ENCODE data around the gene KLHL41.
"Not testable (repeated sequence)": the region's sequence is repeated elsewhere in the genome, so short reads cannot be mapped to it uniquely, and the experiment has no call there.

KLHL41 gene

DNA sequence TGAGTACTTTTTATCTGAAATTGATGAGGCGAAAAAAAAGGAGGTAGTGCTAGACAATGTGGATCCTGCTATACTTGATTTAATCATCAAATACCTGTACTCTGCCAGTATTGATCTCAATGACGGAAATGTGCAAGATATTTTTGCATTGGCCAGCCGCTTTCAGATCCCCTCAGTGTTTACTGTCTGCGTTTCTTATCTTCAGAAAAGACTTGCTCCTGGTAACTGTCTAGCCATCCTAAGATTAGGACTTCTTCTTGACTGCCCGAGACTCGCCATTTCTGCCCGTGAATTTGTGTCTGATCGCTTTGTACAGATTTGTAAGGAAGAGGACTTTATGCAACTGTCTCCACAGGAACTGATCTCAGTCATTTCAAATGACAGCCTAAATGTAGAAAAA lies 453 bp downstream of the KLHL41 start:
- no peak for DNase-seq (ENCODE audit: low read depth in 3 of 3)

DNA sequence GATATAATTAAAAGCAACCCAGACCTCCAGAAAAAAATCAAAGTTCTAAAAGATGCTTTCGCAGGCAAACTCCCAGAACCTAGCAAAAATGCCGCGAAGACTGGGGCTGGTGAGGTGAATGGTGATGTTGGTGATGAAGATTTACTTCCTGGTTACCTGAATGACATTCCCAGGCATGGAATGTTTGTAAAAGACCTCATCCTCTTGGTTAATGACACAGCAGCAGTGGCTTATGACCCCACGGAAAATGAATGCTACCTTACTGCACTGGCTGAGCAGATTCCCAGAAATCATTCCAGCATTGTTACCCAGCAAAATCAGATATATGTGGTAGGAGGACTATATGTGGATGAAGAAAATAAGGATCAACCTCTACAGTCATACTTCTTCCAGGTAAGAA lies 994 bp downstream of the KLHL41 start:
- no peak for DNase-seq (ENCODE audit: low read depth in 3 of 3)

DNA sequence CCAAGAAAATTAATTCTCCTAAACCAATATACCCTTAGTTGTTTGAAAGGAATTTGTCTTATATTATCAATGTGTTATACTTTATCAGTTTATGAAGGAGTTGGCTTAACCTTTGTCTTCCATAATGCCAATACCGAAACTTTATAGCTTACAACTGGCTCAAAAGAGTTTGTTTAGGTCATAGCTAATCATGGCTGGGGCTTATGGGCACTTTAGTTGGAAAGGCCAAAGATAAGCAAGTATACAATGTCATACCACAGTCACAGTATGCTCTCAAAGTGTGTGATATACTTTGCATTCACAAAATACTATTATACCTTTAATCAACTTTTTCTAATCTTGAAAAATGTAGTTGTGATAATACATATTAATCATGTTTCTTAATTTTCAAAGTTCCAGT lies 2.3 kb downstream of the KLHL41 start:
- no peak for DNase-seq (ENCODE audit: low read depth in 3 of 3)

DNA sequence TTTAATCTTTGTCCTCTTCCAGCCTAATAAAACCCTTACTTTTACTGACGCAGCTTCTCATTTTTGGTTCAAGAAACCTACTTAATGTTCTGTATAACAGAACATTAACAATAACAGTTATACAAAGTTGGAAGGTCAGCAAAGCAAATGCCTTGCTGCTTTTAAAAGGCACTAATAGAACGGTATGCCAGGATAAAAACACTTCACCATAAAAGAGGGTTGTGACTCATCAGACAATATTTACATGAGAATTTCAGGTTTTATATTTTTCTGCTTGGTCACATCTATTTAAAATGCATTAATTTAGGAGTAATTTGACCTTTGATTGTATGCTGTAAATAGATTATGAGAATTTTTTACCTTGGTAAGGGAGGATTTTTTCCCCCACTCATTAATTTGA lies 3.0 kb downstream of the KLHL41 start:
- DNase-seq (ENCODE audit: low read depth in 3 of 3): no peak

DNA sequence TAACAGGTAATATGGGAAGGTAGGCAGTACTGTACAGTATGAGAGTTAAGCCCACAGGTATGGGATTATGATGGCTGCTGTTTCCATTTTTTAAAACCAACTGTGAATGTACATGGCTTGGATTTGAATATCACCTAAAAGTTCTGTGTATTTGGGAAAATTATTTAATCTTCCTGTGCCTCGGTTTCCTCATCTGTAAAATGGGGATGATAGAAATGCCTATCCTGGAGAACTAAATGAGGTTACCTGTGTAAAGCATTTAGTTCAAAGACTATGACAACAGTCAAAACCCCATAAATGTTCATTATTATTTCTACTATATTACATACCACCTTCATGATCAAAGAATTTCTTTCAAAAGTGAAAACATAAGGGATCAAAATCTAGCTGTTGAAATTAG lies 3.6 kb downstream of the KLHL41 start:
- DNase-seq (ENCODE audit: low read depth in 3 of 3): no peak

DNA sequence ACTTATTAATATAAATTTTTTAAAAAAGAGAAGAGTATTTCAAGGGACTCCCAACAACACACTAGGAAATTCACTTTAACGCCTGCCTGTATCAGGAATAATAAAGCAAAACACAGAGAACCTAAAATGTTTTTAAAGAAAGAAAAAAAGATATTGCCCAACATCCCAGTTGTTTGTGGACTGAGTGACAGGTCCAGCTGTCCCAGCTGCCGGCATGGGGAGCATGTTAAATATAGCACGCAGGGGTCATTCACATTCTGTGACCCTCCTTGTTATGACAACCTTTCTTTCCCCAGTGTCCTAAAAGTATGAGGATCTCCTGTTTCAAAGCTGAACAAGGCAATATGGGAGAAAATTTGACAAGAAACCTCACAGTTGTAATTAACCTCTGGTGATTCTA lies 4.4 kb downstream of the KLHL41 start:
- DNase-seq (ENCODE audit: low read depth in 3 of 3): no peak

DNA sequence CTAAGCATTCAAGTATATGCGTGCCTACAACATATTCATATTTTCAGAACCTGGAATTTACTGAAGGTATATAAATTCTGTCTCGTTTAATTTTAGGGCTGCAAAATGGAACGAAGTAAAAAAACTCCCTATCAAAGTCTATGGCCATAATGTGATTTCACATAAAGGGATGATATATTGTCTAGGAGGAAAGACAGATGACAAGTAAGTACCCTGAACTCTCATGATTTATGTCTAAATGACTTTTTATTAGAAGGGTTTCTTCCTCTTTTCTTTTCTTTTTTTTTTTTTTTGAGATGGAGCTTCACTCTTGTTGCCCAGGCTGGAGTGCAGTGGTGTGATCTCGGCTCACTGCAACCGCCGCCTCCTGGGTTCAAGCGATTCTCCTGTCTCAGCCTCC lies 5.3 kb downstream of the KLHL41 start:
- DNase-seq (ENCODE audit: low read depth in 3 of 3): not testable (repeated sequence)

DNA sequence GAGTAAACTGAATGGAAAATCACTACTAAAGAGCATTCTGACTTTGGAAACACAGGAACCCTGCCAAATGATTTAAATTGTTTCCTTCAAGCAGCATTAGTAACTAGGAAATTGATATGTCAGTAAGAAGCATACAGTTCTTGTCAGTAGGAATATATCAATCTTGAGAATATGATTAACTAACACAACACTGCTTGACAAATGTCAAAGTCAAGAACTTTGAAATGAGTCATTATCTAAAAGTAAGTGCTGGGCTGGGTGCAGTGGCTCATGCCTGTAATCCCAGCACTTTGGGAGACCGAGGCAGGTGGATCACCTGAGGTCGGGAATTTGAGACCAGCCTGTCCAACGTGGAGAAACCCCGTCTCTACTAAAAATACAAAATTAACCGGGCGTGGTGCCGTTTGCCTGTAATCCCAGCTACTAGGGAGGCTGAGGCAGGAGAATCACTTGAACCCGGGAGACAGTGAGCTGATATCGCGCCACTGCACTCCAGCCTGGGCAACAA lies 7.0 kb downstream of the KLHL41 start:
- DNase-seq (ENCODE audit: low read depth in 3 of 3): not testable (repeated sequence)

DNA sequence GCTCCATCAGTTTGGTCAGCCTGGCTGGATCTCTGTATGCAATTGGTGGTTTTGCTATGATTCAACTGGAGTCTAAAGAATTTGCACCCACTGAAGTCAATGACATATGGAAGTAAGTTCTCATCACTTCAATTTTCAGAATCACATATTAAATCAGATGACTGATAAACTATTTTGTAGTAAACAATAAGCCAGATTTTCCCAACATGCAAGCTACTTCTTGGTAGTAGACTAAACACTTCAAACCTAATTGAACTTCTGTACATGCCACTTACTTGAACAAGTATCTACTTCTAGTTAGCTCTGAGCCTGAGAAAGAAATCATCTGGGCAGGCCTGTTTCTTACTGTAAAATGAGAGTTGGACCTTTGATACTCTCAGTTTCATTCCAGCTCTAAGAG lies 11.4 kb downstream of the KLHL41 start:
- DNase-seq (ENCODE audit: low read depth in 3 of 3): no peak

DNA sequence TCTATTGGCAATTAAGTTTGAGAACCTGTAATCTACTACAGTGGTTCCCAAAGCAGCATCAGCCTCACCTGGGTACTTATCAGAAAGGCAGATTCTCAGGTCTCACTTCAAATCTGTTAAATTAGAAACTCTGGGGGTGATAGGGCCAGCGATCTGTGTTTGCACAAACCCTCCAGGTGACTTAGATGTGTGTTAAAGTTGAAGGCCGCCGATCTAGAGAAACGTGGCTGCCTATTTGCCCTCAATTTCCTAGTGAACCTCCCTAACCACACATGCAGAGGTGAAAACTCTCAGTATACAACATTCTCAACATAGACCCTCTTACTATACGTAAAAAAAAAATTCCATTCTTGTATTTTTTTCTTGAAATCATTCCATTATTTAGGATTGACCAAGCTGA lies 14.2 kb downstream of the KLHL41 start:
- DNase-seq (ENCODE audit: low read depth in 3 of 3): no peak

DNA sequence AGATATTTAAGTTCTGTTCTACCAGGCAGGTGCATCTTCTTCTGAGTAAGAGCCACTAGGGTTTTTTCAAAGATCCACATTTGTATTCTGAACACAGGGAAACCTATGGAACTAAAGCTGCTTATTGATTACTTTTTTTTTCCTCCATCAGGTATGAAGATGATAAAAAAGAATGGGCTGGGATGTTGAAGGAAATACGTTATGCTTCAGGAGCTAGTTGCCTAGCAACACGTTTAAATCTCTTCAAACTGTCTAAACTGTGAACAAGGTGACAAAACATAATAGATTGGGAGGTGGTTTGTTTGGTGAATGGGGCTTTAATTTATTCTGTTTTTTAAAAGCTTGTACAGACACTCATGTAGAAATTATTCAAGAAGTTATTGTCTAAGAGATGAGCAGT lies 15.9 kb downstream of the KLHL41 start:
- DNase-seq (ENCODE audit: low read depth in 3 of 3): no peak

DNA sequence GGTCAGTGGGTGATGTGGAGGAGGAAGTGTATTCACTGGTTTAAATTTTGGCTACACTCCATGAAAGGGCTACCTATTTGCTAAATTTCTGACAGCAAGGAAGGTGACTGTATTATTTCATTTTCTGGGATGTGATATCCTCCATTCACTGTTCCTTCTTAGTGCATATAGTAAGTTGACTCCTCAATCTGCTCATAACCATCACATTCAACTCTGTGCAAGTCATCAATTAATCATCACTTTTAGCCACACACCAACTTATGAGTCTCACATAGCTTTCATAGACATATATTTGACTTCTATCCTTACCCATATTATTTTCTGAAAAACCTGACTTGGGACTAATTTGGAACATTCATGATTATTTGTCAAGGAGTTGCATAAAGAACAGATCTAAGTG lies 16.9 kb downstream of the KLHL41 start:
- no peak for DNase-seq (ENCODE audit: low read depth in 3 of 3)

DNA sequence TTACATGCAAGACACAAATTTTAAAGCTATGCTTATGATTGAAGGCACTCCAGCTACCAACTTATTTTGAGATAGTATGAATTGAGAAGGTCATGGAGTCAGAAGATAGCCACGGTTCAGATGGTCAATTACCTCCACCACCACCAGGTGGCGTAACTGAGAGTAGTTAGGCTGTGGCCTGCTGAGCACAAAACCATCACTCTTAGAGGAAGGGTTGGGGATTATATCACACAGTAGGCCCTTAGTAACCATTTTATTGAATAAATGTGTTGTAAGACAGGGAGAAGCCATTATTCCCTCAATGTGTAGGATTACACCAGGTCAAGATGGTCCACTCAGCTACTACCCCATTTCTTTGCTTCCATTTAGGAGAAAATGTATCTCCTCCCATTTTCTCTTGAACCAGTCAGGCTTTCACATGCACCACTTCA lies 18.8 kb downstream of the KLHL41 start:
- peak; percentile 40 to 69 (median 62) for DNase-seq (ENCODE audit: low read depth in 3 of 3)

DNA sequence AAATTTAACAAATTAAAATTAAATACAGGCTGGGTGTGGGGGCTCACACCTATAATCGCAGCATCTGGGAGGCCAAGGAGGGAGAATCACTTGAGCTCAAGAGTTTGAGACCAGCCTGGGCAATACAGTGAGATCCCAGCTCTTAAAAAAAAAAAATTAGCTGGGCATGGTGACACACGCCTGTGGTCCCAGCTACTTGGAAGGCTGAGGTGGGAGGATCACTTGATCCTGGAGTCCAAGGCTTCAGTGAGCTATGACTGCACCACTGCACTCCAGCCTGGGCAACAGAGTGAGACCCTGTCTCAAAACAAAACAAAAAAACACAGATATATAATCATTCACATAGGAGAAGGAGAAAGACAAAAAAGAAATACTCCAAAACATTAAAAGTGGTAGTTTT lies 30.0 kb downstream of the KLHL41 start:
- DNase-seq (ENCODE audit: low read depth in 3 of 3): not testable (repeated sequence)

DNA sequence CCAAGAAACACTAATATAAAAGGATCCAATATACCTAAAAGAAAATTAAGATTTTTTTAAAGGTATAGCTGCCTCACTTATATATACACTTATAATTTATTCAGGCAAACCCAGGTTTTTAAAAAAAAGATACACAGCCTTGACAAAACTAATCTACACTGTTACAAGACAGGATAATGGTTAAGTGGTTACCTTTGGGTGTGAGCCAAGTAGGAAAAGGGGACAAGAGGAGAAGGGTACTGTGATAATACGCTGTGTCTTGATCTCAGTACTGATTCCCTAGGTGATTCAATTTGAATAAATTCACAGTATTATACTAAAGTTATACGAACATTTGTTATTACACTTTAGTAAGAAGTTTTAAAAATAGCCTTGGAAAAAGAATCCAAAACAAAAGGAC lies 30.6 kb downstream of the KLHL41 start:
- no peak for DNase-seq (ENCODE audit: low read depth in 3 of 3)

DNA sequence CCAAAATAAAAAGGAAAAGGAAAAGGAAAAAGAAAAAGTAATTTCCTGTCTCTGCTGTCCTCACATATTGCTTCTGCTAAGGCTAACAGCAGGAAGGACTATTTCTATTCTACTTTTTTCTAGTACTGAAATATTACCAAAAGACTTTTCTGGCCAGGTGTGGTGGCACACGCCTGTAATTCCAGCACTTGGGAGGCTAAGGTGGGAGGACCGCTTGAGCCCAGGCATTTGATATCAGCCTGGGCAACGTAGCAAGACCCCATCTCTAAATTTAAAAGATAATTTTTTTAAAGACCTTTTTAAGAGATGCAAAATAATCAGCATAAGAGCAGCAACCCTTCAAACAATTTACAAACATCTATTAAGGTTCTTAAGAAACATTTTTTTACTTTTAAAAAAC lies 32.9 kb downstream of the KLHL41 start:
- no peak for DNase-seq (ENCODE audit: low read depth in 3 of 3)

DNA sequence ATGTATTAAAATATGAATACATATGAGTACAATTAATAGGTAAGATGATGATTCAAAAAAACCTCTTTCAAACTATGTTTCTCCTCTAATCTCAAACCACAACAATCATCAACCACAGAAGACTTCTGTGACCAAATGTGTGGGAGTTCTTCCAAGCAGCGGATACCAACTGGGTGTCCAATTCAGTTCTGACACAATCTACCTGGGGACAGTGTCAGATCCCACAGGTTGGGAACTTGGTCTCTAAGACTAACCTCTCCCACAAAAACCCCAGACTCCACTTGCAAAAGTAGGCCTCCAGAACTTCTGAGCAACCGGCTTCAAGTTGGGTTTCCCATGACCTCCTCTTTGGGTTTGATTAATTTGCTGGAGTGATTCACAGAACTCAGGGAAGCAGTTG lies 37.3 kb downstream of the KLHL41 start:
- no peak for DNase-seq (ENCODE audit: low read depth in 3 of 3)

DNA sequence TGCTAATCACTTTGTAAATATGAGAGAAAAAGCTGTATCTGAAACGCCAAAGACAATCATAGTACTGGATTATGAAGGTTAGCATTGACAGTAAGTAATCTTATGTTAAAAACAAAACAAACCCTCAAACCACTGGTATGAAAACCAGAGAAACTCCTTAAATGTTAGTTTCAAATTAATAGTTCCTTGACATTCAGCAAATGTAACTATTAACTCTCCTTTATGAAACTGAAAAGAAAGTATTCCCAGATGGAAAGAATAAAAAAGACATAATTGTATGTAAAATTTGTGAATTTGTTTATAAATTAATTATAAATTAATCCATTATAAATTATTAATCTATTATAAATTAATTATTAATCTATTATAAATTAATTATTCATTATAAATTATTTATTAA lies 51.9 kb downstream of the KLHL41 start:
- no peak for DNase-seq (ENCODE audit: low read depth in 3 of 3)

DNA sequence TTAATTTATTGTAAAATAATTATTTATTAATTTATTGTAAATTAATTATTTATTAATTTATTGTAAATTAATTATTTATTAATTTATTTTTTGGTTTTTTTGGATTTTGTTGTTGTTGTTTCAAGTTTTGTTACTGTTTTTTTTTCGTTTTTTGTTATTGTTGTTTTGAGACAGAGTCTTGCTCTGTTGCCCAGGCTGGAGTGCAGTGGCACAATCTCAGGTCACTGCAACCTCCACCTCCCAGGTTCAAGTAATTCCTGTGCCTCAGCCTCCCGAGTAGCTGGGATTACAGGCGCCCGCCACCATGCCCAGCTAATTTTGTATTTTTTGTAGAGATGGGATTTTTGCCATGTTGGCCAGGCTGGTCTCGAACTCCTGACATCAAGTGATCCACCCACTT lies 52.6 kb downstream of the KLHL41 start:
- DNase-seq (ENCODE audit: low read depth in 3 of 3): not testable (repeated sequence)

DNA sequence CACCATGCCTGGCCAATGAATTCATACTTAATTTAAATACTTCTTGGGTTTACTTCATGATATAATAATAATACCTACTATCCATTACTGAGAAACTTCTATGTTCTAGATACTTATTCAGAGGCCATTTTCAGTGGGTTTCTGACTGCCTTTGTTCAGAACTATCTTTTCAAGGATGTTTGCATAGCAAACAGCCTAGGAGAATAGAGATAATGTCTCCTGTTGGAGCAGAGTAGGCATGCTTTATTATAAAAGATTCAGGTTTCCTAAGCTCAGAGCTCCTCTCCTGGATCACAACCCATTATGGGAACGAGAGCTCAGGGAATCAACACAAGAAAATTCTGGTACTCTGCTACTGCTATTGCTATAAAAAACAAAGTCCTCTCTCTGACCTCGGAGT lies 53.0 kb downstream of the KLHL41 start:
- DNase-seq (ENCODE audit: low read depth in 3 of 3): no peak

DNA sequence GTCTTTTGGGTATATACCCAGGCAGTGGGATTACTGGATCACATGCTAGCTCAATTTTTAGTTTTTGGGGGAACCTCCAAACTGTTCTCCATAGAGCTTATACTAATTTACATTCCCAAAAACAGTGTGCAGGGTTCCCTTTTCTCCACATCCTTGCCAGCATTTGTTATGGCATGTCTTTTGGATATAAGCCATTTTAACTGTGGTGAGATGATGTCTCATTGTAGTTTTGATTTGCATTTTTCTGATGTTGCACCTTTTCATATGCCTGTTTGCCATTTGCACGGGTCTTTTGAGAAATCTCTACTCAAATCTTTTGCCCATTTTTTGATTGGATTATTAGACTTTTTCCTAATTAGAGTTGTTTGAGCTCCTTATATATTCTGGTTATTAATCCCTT lies 56.2 kb downstream of the KLHL41 start:
- DNase-seq (ENCODE audit: low read depth in 3 of 3): no peak

DNA sequence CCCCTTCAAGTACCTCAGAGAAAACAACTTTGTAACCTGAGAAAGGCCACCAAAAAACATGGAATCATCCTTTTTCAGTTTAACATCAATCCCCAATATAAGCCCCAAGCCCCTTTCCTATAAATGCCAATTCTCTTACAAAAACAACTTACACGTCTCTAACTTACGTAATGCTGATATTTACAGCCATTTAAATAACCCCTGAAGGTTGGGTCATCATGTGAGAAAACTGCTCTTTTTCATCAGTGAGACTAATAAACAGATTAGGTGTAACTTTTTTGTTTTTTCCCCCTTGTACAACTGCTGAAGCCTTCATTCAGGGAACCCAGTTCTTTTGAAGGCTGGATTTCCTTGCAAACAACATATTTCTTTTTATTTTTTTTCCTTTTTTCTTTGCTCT lies 60.4 kb downstream of the KLHL41 start:
- DNase-seq (ENCODE audit: low read depth in 3 of 3): no peak

DNA sequence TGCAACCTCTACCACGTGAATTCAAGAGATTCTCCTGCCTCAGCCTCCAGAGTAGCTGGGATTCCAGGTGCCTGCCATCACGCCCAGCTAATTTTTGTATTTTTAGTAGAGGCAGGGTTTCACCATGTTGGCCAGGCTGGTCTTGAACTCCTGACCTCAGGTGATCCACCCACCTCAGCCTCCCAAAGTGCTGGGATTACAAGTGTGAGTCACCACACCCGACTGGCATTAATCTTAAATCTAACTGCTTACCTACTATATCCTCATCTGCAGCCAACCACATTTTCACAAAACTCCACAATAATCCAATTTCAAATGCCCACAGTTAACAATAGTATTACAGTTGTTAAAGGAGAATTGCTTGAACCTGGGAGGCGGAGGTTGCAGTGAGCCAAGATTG lies 61.2 kb downstream of the KLHL41 start:
- DNase-seq (ENCODE audit: low read depth in 3 of 3): not testable (repeated sequence)

DNA sequence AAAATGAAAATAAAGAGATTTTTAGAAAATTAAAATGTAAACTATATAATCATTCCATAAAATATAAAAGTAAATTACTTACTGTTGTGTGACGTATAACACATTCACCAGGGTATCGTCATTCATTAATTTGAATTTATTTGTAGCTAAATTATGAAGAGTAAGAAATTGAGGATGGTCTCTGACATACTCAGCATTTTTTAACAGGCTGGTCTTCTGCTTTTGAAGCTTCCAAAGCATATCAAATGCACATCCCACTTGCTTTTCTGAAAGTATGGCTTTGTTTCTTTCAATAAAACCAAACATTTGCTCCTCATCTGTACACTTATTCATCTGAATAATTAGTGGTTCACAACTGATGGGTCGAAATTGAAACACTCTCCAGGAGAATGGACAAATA lies 62.1 kb downstream of the KLHL41 start:
- DNase-seq (ENCODE audit: low read depth in 3 of 3): no peak

DNA sequence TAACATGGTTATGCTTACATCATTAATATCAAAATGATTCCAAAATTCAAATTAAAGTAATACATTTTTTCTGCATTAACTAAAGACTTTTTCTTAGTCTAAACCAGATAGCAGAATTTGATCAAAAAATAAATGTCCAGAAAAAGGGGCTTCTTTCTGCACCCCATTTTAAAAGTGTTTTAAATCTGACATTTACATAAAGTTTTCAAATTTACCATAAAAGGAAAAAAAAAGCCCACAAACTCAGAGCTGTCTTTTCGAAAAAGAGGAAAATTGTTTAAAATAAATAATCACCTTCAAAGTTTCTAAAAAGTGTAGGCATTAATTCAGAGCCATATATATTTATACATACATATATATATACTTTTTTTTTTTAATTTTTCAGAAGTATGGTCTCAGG lies 62.7 kb downstream of the KLHL41 start:
- no peak for DNase-seq (ENCODE audit: low read depth in 3 of 3)

Measured in stimulated activated CD4-positive, alpha-beta T cell treated with anti-CD3 and anti-CD28 coated beads, TNF-alpha, amount 100 ng/mL, for 24 hours (primary cell).